Sigmoid colon (tissue), 3 donors: ENCODE results near the gene POMC.
"Not testable (repeated sequence)": the region's sequence is repeated elsewhere in the genome, so short reads cannot be mapped to it uniquely, and the experiment has no call there.

Experiments used
- POLR2A ChIP-seq, 2 donors: fragments of 450-650 bp; IDR thresholded peaks; one replicate each; pipeline ENCODE4 v1.6.1; 2016; ENCODE audit warnings: antibody characterized with exemption in 2 of 2, mild to moderate bottlenecking in 2 of 2, moderate library complexity in 2 of 2
- TF ChIP-seq, protein P1 (sequence below), 4 experiments: fragments of 450-650 bp in 3 of 4; fragments of 200-600 bp in 1 of 4; IDR thresholded peaks; one replicate each; pipeline ENCODE4 v1.5.1; 2016 to 2019; ENCODE audit warnings: antibody characterized with exemption in 4 of 4, mild to moderate bottlenecking in 3 of 4, moderate library complexity in 2 of 4

- not testable (repeated sequence) for TF ChIP-seq POLR2A (IDR thresholded peaks at IDR 0.05)
- TF ChIP-seq, protein P1, sequence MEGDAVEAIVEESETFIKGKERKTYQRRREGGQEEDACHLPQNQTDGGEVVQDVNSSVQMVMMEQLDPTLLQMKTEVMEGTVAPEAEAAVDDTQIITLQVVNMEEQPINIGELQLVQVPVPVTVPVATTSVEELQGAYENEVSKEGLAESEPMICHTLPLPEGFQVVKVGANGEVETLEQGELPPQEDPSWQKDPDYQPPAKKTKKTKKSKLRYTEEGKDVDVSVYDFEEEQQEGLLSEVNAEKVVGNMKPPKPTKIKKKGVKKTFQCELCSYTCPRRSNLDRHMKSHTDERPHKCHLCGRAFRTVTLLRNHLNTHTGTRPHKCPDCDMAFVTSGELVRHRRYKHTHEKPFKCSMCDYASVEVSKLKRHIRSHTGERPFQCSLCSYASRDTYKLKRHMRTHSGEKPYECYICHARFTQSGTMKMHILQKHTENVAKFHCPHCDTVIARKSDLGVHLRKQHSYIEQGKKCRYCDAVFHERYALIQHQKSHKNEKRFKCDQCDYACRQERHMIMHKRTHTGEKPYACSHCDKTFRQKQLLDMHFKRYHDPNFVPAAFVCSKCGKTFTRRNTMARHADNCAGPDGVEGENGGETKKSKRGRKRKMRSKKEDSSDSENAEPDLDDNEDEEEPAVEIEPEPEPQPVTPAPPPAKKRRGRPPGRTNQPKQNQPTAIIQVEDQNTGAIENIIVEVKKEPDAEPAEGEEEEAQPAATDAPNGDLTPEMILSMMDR (IDR thresholded peaks at IDR 0.05): not testable (repeated sequence)
Observed at GRCh38 chr2:25140535-25140934, 27.8 kb downstream of the POMC start.
